ENCODE data around the gene KLHL40.

DNA sequence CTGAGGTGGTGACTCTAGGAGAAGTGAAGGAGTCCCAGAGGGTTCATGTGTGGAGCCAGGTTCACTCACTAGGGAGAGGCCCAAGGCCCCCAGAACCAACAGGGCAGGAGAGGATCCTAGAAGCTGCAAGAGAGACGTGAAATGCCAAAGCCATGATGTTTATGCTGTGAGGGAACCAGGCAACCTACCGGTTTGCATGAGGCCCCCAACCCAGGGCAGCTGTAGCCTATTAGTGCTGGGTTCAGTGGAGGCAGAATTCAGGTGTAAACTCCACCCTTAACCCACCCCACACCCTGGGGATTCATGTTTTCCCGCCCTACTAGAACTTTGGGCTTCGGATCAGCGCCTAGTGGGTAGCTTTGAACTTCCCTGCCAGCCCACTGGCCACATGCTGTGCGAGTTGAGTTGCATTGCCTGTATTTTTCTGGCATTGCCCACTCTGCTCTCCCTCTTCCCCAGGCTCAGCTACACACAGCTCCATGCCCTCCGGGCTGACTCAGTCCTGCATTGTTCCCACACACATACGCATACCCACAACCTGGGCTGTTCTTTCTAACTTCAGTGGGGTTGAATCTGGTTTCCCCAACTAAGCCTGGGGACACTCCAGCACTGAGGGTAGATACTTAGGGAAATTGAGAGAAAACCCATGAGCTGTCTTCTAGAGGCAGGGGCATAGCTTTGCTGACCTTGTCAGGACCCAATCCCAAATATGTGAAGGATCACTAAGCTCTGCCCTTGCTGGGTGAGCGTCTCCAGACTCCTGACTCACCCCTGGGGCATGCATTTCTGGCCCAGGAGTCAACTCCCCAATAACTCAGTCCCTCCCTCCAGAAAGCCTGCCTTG is 33.9 kb upstream of the KLHL40 start:
- no peak for TF ChIP-seq TAF1 (IDR thresholded peaks at IDR 0.05; ENCODE audit: borderline replicate concordance, low read depth, low read length)
- TF ChIP-seq, protein P1, sequence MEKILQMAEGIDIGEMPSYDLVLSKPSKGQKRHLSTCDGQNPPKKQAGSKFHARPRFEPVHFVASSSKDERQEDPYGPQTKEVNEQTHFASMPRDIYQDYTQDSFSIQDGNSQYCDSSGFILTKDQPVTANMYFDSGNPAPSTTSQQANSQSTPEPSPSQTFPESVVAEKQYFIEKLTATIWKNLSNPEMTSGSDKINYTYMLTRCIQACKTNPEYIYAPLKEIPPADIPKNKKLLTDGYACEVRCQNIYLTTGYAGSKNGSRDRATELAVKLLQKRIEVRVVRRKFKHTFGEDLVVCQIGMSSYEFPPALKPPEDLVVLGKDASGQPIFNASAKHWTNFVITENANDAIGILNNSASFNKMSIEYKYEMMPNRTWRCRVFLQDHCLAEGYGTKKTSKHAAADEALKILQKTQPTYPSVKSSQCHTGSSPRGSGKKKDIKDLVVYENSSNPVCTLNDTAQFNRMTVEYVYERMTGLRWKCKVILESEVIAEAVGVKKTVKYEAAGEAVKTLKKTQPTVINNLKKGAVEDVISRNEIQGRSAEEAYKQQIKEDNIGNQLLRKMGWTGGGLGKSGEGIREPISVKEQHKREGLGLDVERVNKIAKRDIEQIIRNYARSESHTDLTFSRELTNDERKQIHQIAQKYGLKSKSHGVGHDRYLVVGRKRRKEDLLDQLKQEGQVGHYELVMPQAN (conservative IDR thresholded peaks at IDR 0.05): no peak
- TF ChIP-seq CTCF (IDR thresholded peaks at IDR 0.05 in 2 of 3, conservative IDR thresholded peaks at IDR 0.05 in 1 of 3; ENCODE audit: control insufficient read depth in 2 of 3, extremely low read depth in 1 of 3, insufficient read depth in 1 of 3, low read depth in 3 of 3, low read length in 3 of 3): no peak
